NB4 (cell line): Measurements from ENCODE around the gene USP37.

Experiments
- CTCF ChIP-seq: IDR thresholded peaks from one replicate; pipeline ENCODE4 v1.5.1; 2012; ENCODE audit warnings: low read depth, low read length
- MAX ChIP-seq: IDR thresholded peaks from 2 replicates; pipeline ENCODE4 v1.6.1; 2011; ENCODE audit warnings: low read depth, low read length
- POLR2A ChIP-seq: IDR thresholded peaks from 2 replicates; pipeline ENCODE4 v1.6.1; 2011; ENCODE audit warnings: mild to moderate bottlenecking; ENCODE audit not compliant: insufficient read length; ENCODE audit errors: extremely low read depth

GRCh38 chr2:218434456-218434855, 133.7 kb downstream of the USP37 start:
- no peak for TF ChIP-seq CTCF
- TF ChIP-seq MAX, result no peak
- no peak for TF ChIP-seq POLR2A
